WI38 (cell line): Measurements from ENCODE around the gene LITAFD.

Experiments
- H3K4me3 ChIP-seq: 2 replicates; pipeline ENCODE4 v1.5.1; 2011; ENCODE audit warnings: low read depth, mild to moderate bottlenecking, control low read depth, low read length
- TF ChIP-seq, protein P1 (sequence below): IDR thresholded peaks from 2 replicates; pipeline ENCODE4 v1.5.1; 2012; ENCODE audit warnings: low read depth, mild to moderate bottlenecking, control low read depth, low read length

The LITAFD gene

DNA sequence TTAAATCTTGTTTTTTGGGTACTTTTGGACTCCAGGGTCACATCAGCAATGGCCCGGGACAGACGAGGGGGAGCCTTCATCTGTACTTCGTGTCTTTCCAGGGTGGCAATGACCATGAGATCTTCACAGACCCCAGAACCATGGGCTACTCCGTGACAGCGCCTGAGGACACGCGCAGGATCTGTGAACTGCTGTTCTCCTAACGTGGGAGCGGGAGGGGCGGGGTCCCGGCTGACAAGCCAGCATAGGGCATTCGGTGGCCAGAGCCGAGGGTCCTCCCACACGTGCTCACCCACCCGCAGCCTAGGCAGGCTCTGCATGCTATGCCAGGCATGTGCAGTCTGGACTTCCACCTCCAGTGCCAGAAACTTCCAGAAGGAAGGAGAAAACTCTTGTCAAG lies 34.5 kb upstream of the LITAFD start:
- TF ChIP-seq, protein P1, sequence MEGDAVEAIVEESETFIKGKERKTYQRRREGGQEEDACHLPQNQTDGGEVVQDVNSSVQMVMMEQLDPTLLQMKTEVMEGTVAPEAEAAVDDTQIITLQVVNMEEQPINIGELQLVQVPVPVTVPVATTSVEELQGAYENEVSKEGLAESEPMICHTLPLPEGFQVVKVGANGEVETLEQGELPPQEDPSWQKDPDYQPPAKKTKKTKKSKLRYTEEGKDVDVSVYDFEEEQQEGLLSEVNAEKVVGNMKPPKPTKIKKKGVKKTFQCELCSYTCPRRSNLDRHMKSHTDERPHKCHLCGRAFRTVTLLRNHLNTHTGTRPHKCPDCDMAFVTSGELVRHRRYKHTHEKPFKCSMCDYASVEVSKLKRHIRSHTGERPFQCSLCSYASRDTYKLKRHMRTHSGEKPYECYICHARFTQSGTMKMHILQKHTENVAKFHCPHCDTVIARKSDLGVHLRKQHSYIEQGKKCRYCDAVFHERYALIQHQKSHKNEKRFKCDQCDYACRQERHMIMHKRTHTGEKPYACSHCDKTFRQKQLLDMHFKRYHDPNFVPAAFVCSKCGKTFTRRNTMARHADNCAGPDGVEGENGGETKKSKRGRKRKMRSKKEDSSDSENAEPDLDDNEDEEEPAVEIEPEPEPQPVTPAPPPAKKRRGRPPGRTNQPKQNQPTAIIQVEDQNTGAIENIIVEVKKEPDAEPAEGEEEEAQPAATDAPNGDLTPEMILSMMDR: no peak
- H3K4me3 ChIP-seq: no peak overlapping the region

DNA sequence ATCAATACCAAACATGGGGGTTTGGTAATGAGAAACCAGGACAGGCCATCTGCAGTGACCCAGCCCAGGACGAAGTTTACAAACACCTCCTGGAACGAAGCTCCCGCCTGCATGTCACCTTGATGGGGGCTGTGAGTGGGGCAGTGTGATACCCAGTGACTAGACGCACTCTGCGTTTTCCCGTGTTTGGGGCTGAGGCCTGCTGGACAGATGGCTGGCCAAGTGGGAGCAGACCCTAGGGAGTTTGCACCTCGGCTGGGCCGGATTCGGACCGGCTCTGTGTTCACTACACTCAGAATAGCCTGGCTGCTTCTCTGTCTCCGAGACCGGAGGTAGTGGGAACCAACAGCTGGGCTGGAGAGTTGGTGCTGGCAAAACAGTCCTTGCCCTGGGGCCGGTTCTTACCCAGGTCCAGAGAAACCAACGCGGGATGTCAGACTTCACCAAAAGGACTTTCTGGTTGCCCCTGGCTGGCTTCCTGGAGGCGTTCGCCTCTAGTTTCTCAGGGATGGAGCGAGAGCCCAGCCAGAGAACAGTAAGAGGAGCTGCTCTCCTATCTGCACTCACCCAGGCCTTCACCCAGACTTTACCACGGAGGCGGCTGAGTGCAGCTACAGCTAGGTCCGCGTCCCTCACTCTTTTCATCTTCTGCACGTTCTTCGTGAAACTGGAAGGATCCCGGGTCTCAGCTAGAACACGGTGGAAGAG lies 33.8 kb upstream of the LITAFD start:
- TF ChIP-seq, protein P1: no peak
- no peak overlapping the region for H3K4me3 ChIP-seq

DNA sequence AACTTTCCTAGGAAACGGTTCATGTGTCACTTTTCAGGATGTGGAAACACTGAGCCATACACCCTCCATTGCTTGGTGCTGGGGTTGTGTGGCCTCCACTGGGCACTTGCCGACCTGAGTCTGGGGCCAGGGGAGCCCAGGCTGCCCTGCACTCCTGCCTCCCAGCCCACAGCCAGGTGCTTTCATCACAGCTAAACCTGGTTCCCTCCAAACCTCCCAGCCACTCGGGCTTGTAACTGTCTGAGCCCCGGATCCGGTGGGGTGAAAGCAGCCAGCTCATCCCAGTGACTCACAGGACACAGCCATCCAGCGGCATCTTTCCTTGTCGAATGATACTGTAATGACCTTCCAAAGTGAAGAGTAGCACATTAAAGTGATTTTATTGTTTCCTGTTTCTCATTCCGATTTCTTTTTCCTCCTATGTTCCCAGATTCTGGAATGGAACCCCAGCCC lies 33.2 kb upstream of the LITAFD start:
- TF ChIP-seq, protein P1: no peak
- no peak overlapping the region for H3K4me3 ChIP-seq

DNA sequence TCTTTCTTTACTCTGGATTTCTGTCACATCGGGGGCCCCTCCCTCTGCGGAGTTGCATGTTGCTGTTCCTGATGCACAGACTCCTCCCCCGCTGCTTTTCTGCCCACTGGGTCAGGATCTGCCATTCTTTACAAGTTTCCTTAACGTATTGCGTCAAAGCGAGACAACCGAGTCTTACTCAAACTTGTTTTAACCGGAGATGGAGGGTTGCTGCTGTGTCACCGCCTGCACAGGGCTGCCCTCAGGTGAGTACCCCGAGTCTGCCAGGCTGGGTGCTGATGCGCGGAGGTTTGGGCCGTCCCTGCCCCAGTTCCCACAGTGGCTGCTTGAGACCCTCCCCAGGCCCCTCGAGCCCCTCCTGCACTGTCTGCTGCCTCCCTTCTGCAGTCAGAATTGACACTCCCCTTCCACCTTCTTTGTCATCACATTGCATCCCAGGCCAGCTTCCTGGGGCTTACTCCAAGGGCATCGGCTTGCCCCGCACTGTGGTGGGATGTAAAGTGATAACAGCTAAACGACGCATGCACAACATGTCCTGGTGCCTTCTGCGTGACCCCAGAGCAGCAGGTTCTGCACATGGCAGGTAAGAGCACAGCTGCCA lies 32.6 kb upstream of the LITAFD start:
- TF ChIP-seq, protein P1: no peak
- no peak overlapping the region for H3K4me3 ChIP-seq

DNA sequence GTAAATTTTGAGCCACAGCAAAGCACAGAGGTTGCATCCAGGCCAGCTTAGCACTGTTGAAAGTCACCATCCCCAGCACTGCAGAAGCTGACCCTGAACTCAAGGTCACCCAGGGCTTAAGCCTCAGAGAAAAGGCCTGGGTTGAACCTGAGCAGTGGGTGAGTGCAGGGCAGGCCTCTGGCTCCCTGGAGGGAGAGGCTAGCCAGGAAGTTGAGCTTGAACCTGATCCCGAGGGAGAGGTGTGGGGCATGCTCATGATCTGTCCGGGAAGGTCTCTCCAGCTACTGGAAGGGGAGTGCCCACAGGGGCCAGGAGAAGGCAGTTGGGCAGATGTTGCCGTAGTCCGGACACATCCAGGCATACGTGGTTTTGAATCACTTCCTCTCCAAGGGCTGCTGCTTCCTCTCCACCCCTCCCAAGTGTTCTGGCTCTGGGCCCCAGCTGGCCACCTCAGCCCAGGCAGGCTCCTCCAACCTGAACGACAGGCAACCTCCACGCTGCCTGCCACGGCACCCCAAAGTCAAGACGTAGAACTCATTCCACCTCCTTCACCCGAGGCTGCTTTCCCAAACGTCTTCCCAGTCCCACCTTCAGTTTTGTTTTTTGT lies 31.8 kb upstream of the LITAFD start:
- TF ChIP-seq, protein P1: no peak
- H3K4me3 ChIP-seq: no peak overlapping the region

DNA sequence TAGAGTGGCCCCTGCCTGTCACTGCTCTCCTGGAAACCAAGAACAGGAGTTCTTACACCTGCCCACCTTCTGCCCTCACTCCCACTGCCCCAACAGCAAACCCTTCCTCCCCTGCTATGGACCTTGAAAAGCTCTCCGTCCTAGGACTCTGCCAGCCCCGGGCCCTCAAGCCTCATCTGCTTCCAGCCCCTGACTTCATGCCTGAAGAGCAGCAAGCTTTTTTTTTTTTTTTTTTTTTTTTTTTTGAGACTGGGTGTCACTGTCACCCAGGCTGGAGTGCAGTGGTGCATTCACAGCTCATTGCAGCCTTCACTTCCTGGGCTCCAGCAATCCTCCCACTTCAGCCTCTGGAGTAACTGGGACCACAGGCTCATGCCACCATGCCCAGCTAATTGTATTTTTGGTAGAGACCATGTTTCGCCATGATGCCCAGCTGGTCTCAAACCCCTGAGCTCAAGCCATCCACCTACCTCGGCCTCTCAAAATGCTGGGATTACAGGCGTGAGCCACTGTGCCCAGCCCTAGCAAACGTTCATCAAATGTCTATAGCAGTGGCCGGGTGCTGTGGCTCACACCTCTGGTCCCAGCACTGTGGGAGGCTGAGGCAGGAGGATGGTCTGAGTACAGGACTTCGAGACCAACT lies 30.3 kb upstream of the LITAFD start:
- no peak overlapping the region for H3K4me3 ChIP-seq
- TF ChIP-seq, protein P1: no peak
